H1 (cell line): Measurements from ENCODE around the gene IRAK1BP1. TPM values are rescaled to one million over a fixed set of nuclear protein-coding genes. Genes with fewer than 3 reads are reported as not detected.

ENCODE experiments used
- CTCF ChIA-PET: fragments of 300-600 bp; sonication (Branson Sonifier 250); formaldehyde crosslinking; loops from one replicate; lab custom pipeline; 2021; ENCODE audit not compliant: partially characterized antibody; lab: Charles Lee
- POLR2A ChIA-PET: fragments of 300-600 bp; sonication (Branson Sonifier 250); formaldehyde crosslinking; loops from one replicate; lab custom pipeline; 2021; ENCODE audit warnings: inconsistent platforms; ENCODE audit not compliant: partially characterized antibody; lab: Charles Lee
- DNase-seq, 2 experiments: peaks; one replicate each; pipeline versions ENCODE4 v3.0.0 to v3.0.0-alpha.2; 2010 to 2022; ENCODE audit warnings: low spot score in 2 of 2, low read depth in 1 of 2, mixed read lengths in 1 of 2
- FAIRE-seq: peaks from 2 replicates; lab custom pipeline; 2011; peaks lifted over from hg19 to GRCh38; lab: Jason Lieb, UNC
- H2AFZ ChIP-seq: 2 replicates; pipeline ENCODE4 v1.8.1; 2012; ENCODE audit warnings: low read length, inconsistent platforms
- H2AK5ac ChIP-seq: 2 replicates; pipeline ENCODE4 v1.6.1; 2013; ENCODE audit warnings: low read depth, low read length
- H2BK120ac ChIP-seq: replicated peaks from 2 replicates; pipeline ENCODE3; 2013; ENCODE audit warnings: low read depth, low read length, inconsistent platforms
- H2BK12ac ChIP-seq: 2 replicates; pipeline ENCODE4 v1.6.1; 2013; ENCODE audit warnings: low read depth, low read length
- H2BK15ac ChIP-seq: 2 replicates; pipeline ENCODE4 v1.6.1; 2013; ENCODE audit warnings: low read length
- H2BK20ac ChIP-seq: 2 replicates; pipeline ENCODE4 v1.6.1; 2013; ENCODE audit warnings: low read length
- H2BK5ac ChIP-seq: 2 replicates; pipeline ENCODE4 v1.6.1; 2013; ENCODE audit warnings: low read depth, low read length
- H3K14ac ChIP-seq: 2 replicates; pipeline ENCODE4 v1.6.1; 2013; ENCODE audit warnings: inconsistent platforms; ENCODE audit not compliant: insufficient read length
- H3K18ac ChIP-seq: 2 replicates; pipeline ENCODE4 v1.6.1; 2013; ENCODE audit warnings: low read length; ENCODE audit errors: extremely low read depth
- H3K23ac ChIP-seq: 2 replicates; pipeline ENCODE4 v1.6.1; 2013; ENCODE audit warnings: inconsistent platforms; ENCODE audit not compliant: insufficient read length
- H3K23me2 ChIP-seq: 2 replicates; pipeline ENCODE4 v1.6.1; 2013; ENCODE audit warnings: low read depth, low read length
- H3K27ac ChIP-seq: 2 replicates; pipeline ENCODE4 v1.6.1; 2011; ENCODE audit warnings: low read depth, low read length, inconsistent platforms
- H3K27me3 ChIP-seq, 4 experiments: replicated peaks in 1 of 4; 1 replicate in 1 of 4; 2 replicates in 3 of 4; pipeline versions ENCODE4 v1.6.1 to v1.8.1; 2011 to 2013; ENCODE audit warnings: low read length in 3 of 4, mild to moderate bottlenecking in 3 of 4, inconsistent platforms in 2 of 4, mixed read lengths in 2 of 4, moderate library complexity in 1 of 4; ENCODE audit not compliant: control insufficient read depth in 3 of 4, insufficient read depth in 3 of 4; ENCODE audit errors: extremely low read depth in 1 of 4
- H3K36me3 ChIP-seq, 4 experiments: 2 replicates each; pipeline versions ENCODE4 v1.6.1 to v1.8.1; 2011 to 2013; ENCODE audit warnings: mild to moderate bottlenecking in 4 of 4, low read length in 3 of 4, moderate library complexity in 2 of 4, control low read depth in 1 of 4, inconsistent platforms in 1 of 4; ENCODE audit not compliant: insufficient read depth in 4 of 4, control insufficient read depth in 2 of 4
- H3K4ac ChIP-seq: replicated peaks from 2 replicates; pipeline ENCODE3; 2013; ENCODE audit warnings: low read length, low read depth, mixed read lengths, inconsistent platforms; ENCODE audit not compliant: insufficient read length
- H3K4me1 ChIP-seq, 4 experiments: replicated peaks in 1 of 4; 1 replicate in 1 of 4; 2 replicates in 3 of 4; pipeline versions ENCODE4 v1.6.1 to v1.8.1; 2011 to 2013; ENCODE audit warnings: low read length in 3 of 4, inconsistent platforms in 2 of 4, mixed read lengths in 1 of 4; ENCODE audit not compliant: insufficient read depth in 4 of 4, control insufficient read depth in 3 of 4
- H3K4me2 ChIP-seq, 2 experiments: 2 replicates each; pipeline versions ENCODE4 v1.6.1 to v1.8.1; 2011 to 2013; ENCODE audit warnings: low read depth in 2 of 2, low read length in 2 of 2, control low read depth in 1 of 2, inconsistent platforms in 1 of 2, mild to moderate bottlenecking in 1 of 2; ENCODE audit not compliant: insufficient read depth in 1 of 2
- H3K4me3 ChIP-seq, 4 experiments: fragments of 200-600, 300-600 bp in 1 of 4; sonication (generic), shearing (Covaris generic), sonication (Bioruptor Twin) in 1 of 4; 2 replicates each; pipeline versions ENCODE4 v1.5.1 to v1.8.1; 2011 to 2016; ENCODE audit warnings: low read length in 4 of 4, low read depth in 3 of 4, control low read depth in 2 of 4, inconsistent platforms in 2 of 4, mild to moderate bottlenecking in 2 of 4, mixed read lengths in 1 of 4, moderate library complexity in 1 of 4; ENCODE audit not compliant: insufficient read depth in 2 of 4; ENCODE audit errors: extremely low read depth in 1 of 4
- H3K56ac ChIP-seq: replicated peaks from 2 replicates; pipeline ENCODE3; 2013; ENCODE audit warnings: low read depth, mild to moderate bottlenecking, mixed read lengths, low read length, inconsistent platforms; ENCODE audit not compliant: insufficient read length
- H3K79me1 ChIP-seq: 2 replicates; pipeline ENCODE4 v1.6.1; 2013; ENCODE audit warnings: low read depth, low read length, control low read depth
- H3K79me2 ChIP-seq, 2 experiments: 2 replicates each; pipeline versions ENCODE4 v1.6.1 to v1.8.1; 2012 to 2013; ENCODE audit warnings: low read length in 2 of 2, mild to moderate bottlenecking in 2 of 2, inconsistent platforms in 1 of 2; ENCODE audit not compliant: insufficient read depth in 2 of 2, control insufficient read depth in 1 of 2
- H3K9ac ChIP-seq, 4 experiments: replicated peaks in 1 of 4; 1 replicate in 1 of 4; 2 replicates in 3 of 4; pipeline versions ENCODE4 v1.6.1 to v1.8.1; 2011 to 2013; ENCODE audit warnings: low read depth in 3 of 4, low read length in 3 of 4, control low read depth in 2 of 4, mild to moderate bottlenecking in 2 of 4, moderate library complexity in 2 of 4, inconsistent platforms in 1 of 4; ENCODE audit errors: extremely low read depth in 1 of 4
- H3K9me3 ChIP-seq, 2 experiments: 2 replicates each; pipeline versions ENCODE4 v1.6.1 to v1.8.1; 2012 to 2013; ENCODE audit warnings: mild to moderate bottlenecking in 2 of 2, moderate library complexity in 2 of 2, control low read depth in 1 of 2, inconsistent platforms in 1 of 2, low read depth in 1 of 2, low read length in 1 of 2, mixed read lengths in 1 of 2; ENCODE audit not compliant: insufficient read depth in 2 of 2
- H4K20me1 ChIP-seq, 2 experiments: replicated peaks in 1 of 2; 2 replicates each; pipeline versions ENCODE3 to v1.8.1; 2011 to 2013; ENCODE audit warnings: inconsistent platforms in 2 of 2, low read length in 2 of 2, mild to moderate bottlenecking in 1 of 2; ENCODE audit not compliant: insufficient read depth in 2 of 2, control insufficient read depth in 1 of 2
- H4K5ac ChIP-seq: 2 replicates; pipeline ENCODE4 v1.6.1; 2013; ENCODE audit warnings: low read length, low read depth, mixed read lengths, inconsistent platforms; ENCODE audit not compliant: insufficient read length
- H4K8ac ChIP-seq: 2 replicates; pipeline ENCODE4 v1.8.0; 2013; ENCODE audit warnings: mild to moderate bottlenecking, moderate library complexity, low read length, inconsistent platforms; ENCODE audit not compliant: insufficient read depth; ENCODE audit errors: extremely low read depth
- H4K91ac ChIP-seq: replicated peaks from 2 replicates; pipeline ENCODE3; 2013; ENCODE audit warnings: low read length, mixed read lengths, inconsistent platforms; ENCODE audit not compliant: insufficient read length
- EGR1 ChIP-seq: IDR thresholded peaks from 2 replicates; pipeline ENCODE4 v1.6.1; 2011; ENCODE audit warnings: low read depth, low read length, borderline replicate concordance
- RAD21 ChIP-seq, 2 experiments: IDR thresholded peaks in 1 of 2; conservative IDR thresholded peaks in 1 of 2; 2 replicates each; pipeline ENCODE4 v1.6.1; 2011; ENCODE audit warnings: low read depth in 2 of 2, low read length in 2 of 2, improper control_type of control experiment in 1 of 2, inconsistent platforms in 1 of 2, mild to moderate bottlenecking in 1 of 2, moderate library complexity in 1 of 2
- polyA plus RNA-seq, 7 experiments: library from polyadenylated mRNA; depleted of rRNA in 3 of 7; stranded (reverse) in 5 of 7; unstranded in 2 of 7; fragments of >200 nt in 5 of 7; fragments of 200-250 nt in 2 of 7; gene quantifications; 1 replicate in 5 of 7; 2 replicates in 1 of 7; 4 replicates in 1 of 7; pipeline versions ENCODE4 v1.2.1 to v1.2.3, GENCODE V29; 2011 to 2013; ENCODE audit warnings: missing spikeins in 2 of 7, mixed read lengths in 2 of 7
- total RNA-seq: library from RNA; stranded (reverse); fragmentation: NEBNext Ultra II Directional; extraction: Animal tissue kit (Norgen Biotek cat#: 25700); gene quantifications from 2 replicates; pipeline ENCODE4 v1.2.1, GENCODE V29; 2021

Gene IRAK1BP1
- total and polyA plus RNA-seq, 2 of the 8 experiments (the other 6 are each of a cell fraction or from before 2014, with no cell fraction given), result 3.7 to 4.7 TPM

DNA sequence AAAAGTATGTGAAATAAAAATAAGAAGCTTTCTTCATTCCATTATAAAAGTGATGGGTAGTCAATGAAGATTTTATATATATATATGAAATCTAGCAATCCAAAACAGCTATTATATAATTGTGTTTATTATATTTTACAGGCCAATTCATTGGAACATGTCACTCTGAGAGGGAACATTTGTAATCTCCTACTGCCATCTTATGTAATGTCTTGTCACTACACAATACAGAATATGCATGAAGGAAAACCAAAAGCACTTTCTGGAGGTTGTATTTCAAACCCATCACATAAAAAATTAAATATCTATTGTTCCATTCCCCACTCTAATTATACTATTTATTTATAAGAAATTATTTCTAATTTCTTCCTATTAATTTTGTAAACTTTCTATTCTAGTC is 31.5 kb upstream of the IRAK1BP1 start:
- no peak for FAIRE-seq
- H2AFZ ChIP-seq, result no peak overlapping the region
- no peak overlapping the region for H3K18ac ChIP-seq
- no peaks in the 10 kb centered on the region for H3K79me1 ChIP-seq
- no peak overlapping the region for H4K91ac ChIP-seq
- H3K27me3 ChIP-seq, result no peaks in the 10 kb centered on the region
- no peak overlapping the region for H2BK15ac ChIP-seq
- no peak overlapping the region for H3K14ac ChIP-seq
- H3K9ac ChIP-seq, result no peak overlapping the region
- no peak for DNase-seq
- H4K5ac ChIP-seq, result no peak overlapping the region
- H3K4ac ChIP-seq, result no peak overlapping the region
- TF ChIP-seq RAD21 (IDR thresholded peaks at IDR 0.05 in 1 of 2, conservative IDR thresholded peaks at IDR 0.05 in 1 of 2; ENCODE audit: low read depth in 2 of 2, low read length in 2 of 2), result peak; percentile 29 to 41
- no peak for TF ChIP-seq EGR1
- H3K4me1 ChIP-seq, result peaks cover 0 to under 1% (median 0%) of the 10 kb centered on the region in 4 experiments; a peak in 1 of 7 replicates
- no peaks in the 10 kb centered on the region for H3K79me2 ChIP-seq
- H2BK12ac ChIP-seq, result no peak overlapping the region
- H4K20me1 ChIP-seq, result no peaks in the 10 kb centered on the region
- H3K23me2 ChIP-seq, result no peaks in the 10 kb centered on the region
- H3K4me2 ChIP-seq, result no peak overlapping the region
- CTCF ChIA-PET, result interaction anchor here (0.6 to 1.0 kb wide), 2 partner anchors 730 to 1186 kb away, joined by 3 read pairs; no protein-coding TSS in a partner anchor
- H3K36me3 ChIP-seq, result no peaks in the 10 kb centered on the region
- no peak overlapping the region for H2BK20ac ChIP-seq
- H2BK5ac ChIP-seq, result no peak overlapping the region
- H3K56ac ChIP-seq, result no peak overlapping the region
- POLR2A ChIA-PET, result no interaction called here
- H3K23ac ChIP-seq, result no peak overlapping the region
- no peak overlapping the region for H2BK120ac ChIP-seq
- no peaks in the 10 kb centered on the region for H3K9me3 ChIP-seq
- no peak overlapping the region for H2AK5ac ChIP-seq
- no peak overlapping the region for H3K4me3 ChIP-seq
- no peak overlapping the region for H4K8ac ChIP-seq
- no peak overlapping the region for H3K27ac ChIP-seq
